Endothelial cell of umbilical vein (primary cell): ENCODE data around the gene IGSF5.

Experiments
- GATA2 ChIP-seq: IDR thresholded peaks from 2 replicates; pipeline ENCODE4 v1.7.0; 2011; ENCODE audit warnings: low read depth, mild to moderate bottlenecking, moderate library complexity, mixed read lengths, low read length; ENCODE audit not compliant: insufficient read length, insufficient read depth
- JUN ChIP-seq: IDR thresholded peaks from 2 replicates; pipeline ENCODE4 v1.6.1; 2011; ENCODE audit warnings: borderline replicate concordance, low read depth; ENCODE audit not compliant: insufficient read length, insufficient read depth
- POLR2A ChIP-seq: IDR thresholded peaks from 2 replicates; pipeline ENCODE4 v1.6.1; 2012; ENCODE audit warnings: low read depth, mild to moderate bottlenecking, control low read depth, low read length
- POLR2AphosphoS5 ChIP-seq: IDR thresholded peaks from 2 replicates; pipeline ENCODE4 v1.6.1; 2012; ENCODE audit warnings: low read depth, mild to moderate bottlenecking, control low read depth, low read length, moderate library complexity; ENCODE audit not compliant: insufficient read depth
- TF ChIP-seq, protein P1 (sequence below): IDR thresholded peaks from 2 replicates; pipeline ENCODE4 v1.6.1; 2011; ENCODE audit not compliant: insufficient read depth, insufficient read length
- TF ChIP-seq, protein P2 (sequence below), 2 donors: IDR thresholded peaks; 1 replicate in 1 of 2; 2 replicates in 1 of 2; pipeline ENCODE4 v1.5.1; 2011; ENCODE audit warnings: low read length in 2 of 2, mild to moderate bottlenecking in 2 of 2, moderate library complexity in 2 of 2, control low read depth in 1 of 2, inconsistent platforms in 1 of 2, low read depth in 1 of 2; ENCODE audit not compliant: insufficient read depth in 1 of 2; ENCODE audit errors: extremely low read depth in 1 of 2

DNA sequence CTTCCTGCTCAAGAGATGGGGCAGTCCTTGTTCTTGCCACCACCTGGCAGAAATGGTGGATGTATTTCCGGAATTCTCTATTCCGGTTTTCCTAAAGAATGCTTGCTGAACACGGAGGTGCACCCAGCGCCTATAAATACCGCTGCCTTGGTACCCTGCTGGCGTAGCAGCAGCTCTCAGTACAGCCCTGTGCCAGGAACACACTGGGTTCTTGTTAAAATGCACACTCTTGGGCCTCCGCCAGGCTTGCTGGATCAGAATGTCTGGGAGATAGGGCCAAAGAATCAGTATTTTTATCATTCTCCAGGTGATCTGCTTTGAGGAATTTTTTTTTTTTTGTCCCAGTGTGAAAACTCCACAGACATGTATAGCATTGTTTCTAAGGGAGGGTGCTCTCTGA is 54.2 kb downstream of the IGSF5 start:
- TF ChIP-seq JUN (no peak), POLR2A (no peak), POLR2AphosphoS5 (no peak), GATA2 (no peak)
- TF ChIP-seq, protein P1, sequence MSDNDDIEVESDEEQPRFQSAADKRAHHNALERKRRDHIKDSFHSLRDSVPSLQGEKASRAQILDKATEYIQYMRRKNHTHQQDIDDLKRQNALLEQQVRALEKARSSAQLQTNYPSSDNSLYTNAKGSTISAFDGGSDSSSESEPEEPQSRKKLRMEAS, result no peak
- TF ChIP-seq, protein P2, sequence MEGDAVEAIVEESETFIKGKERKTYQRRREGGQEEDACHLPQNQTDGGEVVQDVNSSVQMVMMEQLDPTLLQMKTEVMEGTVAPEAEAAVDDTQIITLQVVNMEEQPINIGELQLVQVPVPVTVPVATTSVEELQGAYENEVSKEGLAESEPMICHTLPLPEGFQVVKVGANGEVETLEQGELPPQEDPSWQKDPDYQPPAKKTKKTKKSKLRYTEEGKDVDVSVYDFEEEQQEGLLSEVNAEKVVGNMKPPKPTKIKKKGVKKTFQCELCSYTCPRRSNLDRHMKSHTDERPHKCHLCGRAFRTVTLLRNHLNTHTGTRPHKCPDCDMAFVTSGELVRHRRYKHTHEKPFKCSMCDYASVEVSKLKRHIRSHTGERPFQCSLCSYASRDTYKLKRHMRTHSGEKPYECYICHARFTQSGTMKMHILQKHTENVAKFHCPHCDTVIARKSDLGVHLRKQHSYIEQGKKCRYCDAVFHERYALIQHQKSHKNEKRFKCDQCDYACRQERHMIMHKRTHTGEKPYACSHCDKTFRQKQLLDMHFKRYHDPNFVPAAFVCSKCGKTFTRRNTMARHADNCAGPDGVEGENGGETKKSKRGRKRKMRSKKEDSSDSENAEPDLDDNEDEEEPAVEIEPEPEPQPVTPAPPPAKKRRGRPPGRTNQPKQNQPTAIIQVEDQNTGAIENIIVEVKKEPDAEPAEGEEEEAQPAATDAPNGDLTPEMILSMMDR (IDR thresholded peaks at IDR 0.05; ENCODE audit: extremely low read depth in 1 of 2, insufficient read depth in 1 of 2, low read depth in 1 of 2, low read length in 2 of 2), result no peak
